Stimulated activated CD8-positive, alpha-beta memory T cell treated with anti-CD3 and anti-CD28 coated beads, Interleukin-12 subunit alpha, Interleukin-12 subunit beta, amount 100 ng/mL, for 24 hours (primary cell): Measurements from ENCODE around the gene XRN2.

Experiments used
- DNase-seq: peaks from one replicate; pipeline ENCODE4 v3.0.0-alpha.2; 2020; ENCODE audit errors: extremely low read depth

The XRN2 gene

GRCh38 chr20:21303061-21303871 is at the start of gene XRN2:
Gene XRN2 (plus strand): TSS chr20:21303331. CDS start chr20:21303399, 68 bp downstream.
- DNase-seq: peak; percentile 82

GRCh38 chr20:21257192-21257591 is 45.9 kb upstream of the XRN2 start:
- no peak for DNase-seq

- DNase-seq: no peak
These were observed 44.7 kb upstream of the XRN2 start for GRCh38 chr20:21258411-21258810.

DNA sequence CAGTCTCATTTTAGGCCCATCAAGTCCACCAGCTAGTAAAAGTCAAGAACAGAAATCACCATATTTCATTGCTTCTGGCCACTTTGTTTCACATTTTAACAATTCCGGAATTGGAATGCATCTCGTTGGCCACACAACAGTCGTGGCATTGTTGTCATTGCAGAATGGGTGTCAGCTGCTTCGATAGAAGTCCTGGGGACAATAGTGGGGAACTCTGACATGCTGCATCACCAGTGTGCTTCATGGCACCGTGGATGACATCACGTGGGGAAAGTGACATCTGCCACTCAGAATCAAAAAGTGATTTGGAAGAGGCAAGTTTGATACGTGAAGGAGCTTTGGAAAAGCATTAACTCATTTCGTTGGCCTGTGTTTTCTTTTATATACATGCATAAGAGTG is 43.8 kb upstream of the XRN2 start:
- DNase-seq: no peak

DNA sequence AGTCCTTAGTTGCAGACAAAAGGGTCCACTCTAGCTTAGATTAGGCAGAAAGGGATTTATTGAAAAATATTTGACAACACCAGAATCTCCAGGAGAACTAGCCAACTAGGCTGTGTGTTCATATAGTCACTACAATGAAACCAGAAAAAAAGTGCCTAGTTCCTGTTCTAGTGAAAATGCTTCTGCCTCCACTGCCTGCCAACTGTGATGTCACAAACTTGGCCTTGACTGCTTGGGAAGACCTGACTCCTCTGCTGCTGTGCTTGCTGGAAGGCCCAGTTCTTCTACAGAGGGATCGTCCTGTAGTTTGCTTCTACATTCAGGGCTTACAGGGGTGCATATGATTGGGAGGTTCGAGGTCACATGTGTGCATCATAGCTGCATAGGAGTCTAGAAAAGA is 40.3 kb upstream of the XRN2 start:
- DNase-seq: no peak

GRCh38 chr20:21265261-21266190 is 37.6 kb upstream of the XRN2 start:
- no peak for DNase-seq

GRCh38 chr20:21266191-21266536 is 37.0 kb upstream of the XRN2 start:
- DNase-seq: no peak

DNA sequence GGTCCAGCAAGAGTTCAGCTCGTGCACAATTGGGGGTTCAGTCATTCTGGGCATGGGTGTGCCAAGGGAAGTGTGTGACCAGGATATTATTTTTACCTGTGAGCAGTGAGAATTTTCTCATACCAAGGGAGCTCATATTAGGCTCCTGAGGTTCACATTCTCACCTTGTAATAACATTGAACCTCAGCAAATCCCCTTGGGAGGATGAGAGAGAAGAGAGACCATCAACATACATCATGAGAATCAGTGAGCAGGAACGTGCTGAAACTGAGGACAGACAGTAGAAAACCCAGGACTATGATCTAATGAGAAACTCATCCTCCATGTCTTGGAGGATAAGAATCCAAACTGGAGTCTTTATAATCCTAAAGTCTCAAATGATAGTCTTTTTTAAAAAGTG is 33.4 kb upstream of the XRN2 start:
- DNase-seq: no peak

GRCh38 chr20:21270806-21271205 is 32.3 kb upstream of the XRN2 start:
- DNase-seq: no peak

GRCh38 chr20:21272279-21272678 is 30.9 kb upstream of the XRN2 start:
- no peak for DNase-seq

DNA sequence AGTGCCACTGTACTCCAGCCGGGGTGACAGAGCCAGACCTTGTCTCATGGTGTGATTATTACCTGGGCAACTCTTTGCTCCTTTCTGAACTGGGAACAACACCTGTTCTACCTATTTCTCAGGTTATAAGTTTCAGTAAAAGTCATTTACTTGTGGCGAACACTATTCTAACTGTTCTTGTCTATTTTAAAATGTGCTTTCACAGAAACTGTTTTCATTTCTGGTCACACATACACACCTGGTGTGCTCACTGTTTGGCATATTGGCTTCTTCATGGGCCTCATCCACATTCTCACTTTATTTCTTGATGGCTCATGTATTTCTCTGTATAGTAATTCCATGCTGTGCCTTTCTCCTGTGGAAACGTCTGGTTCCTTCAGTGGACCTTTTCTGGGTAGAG is 30.5 kb upstream of the XRN2 start:
- no peak for DNase-seq

GRCh38 chr20:21273755-21274386 is 29.3 kb upstream of the XRN2 start:
- DNase-seq: no peak

DNA sequence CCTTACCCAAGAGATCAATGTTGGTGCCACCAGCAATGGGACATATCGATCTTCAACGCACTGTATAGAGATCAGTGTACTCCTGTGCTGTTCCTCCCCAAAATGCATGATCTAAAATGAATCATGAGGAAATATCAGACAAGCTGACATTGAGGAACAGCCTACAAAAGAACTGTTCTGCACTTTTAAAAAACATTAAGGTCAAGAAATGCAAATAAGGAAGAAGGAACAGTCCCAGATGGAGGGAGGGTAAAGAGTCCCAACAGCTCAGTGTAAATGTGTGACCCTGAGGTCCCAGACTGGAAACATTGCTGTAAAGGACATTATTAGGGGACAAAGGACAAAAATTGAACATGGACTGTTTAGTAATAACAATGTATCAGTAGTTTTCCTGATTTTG is 24.3 kb upstream of the XRN2 start:
- DNase-seq: no peak

- no peak for DNase-seq
These were observed 23.2 kb upstream of the XRN2 start for GRCh38 chr20:21279706-21280521.

GRCh38 chr20:21280522-21281016 is 22.6 kb upstream of the XRN2 start:
- DNase-seq: no peak

- no peak for DNase-seq
These were observed 16.4 kb upstream of the XRN2 start for GRCh38 chr20:21286775-21287174.

DNA sequence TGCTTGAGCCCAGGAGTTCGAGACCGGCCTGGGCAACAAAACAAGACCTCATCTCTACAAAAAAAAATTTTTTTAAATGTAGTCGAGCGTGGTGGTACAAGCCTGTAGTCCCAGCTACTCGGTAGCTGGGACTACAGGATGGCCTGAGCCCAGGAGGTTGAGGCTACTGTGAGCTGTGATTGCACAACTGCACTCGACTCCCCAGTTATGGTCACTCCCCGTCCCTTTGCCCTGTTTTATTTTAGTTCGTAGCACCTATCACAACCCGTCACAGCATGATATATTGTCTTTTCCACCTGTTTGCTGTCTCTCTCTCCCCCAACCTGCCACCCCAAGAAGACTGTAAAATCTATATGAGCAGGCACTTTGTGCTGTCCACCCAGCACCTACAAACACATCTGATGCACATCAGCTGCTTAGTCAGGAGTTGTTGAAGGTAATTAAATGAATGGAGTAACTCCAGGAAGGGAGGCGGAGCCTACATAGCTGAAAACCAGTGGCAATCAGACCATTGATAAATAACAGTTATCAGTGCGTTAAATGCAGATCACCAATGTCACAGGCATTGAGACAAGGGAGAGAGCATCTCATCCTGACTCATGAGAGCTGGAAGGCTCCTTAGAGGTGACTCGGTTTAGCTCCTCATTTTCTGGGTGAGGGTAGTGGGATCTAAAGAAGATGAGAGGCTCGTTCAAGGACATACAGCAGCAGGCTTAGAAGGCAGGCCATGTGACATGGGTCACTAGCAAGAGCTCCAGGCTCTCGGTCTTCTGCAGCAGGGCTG is 14.4 kb upstream of the XRN2 start:
- no peak for DNase-seq

DNA sequence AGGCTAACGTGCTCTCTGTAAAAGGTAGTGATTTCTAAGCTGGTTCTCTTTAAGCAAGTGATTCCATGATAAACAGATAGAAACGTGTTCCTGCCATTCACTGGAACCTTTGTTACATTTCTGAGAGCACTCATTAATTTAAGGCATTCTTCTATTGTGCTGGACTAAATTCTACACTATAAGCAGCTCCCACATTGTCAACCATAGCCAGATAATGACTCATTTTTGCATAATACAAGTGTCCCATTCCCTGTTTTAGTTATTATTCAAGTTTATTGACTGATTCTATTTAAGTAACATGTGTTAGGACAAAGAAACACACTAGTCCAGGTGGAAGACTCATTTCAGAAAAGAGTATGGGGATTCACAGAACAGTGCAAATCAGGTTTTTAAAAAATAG is 13.5 kb upstream of the XRN2 start:
- DNase-seq: no peak

DNA sequence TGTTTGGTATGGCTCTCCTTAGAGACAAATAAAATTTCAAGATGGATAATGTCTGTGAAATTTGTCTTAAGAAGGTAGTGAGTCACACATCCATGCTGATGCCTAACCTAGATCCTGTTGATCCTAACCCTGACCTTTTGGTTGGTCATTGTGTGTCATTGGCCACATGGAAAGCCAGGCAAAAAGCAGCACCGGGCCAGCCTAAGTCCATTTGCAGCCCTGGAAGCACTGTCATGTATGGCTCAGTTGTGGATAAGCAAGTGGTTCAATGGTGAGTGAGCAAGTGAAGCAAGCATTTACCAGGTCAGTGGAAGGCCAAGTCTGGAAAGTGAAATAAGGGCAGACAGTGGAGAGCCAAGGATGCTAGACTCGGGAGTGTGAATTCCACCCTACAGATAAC is 12.1 kb upstream of the XRN2 start:
- DNase-seq: no peak

DNA sequence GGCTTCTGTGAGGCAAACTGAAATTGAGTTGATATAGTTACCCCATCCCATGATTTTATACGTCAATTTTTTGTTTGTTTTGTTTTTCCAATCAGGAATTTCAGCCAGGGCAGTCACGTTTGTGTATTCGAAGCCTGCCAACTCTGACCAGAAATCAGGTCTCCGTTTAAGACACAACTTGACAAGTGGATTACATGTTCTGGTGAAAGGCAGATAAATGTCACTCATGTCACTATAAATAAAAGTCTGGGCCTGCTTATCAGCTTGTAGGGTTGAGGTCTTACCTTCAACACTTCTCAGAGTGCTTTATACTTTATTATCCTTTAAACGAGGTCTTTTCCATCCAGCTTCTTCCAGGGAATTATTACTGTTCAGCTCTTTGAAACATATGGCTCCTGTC is 8.4 kb upstream of the XRN2 start:
- no peak for DNase-seq
